NOMO-1 treated with DMSO at 0.1 percent for 48 hours (cell line): ENCODE data around the gene ADARB2.

Experiments
- DNase-seq: peaks from one replicate; lab custom pipeline; 2025; ENCODE audit not compliant: unreplicated experiment; lab: John Stamatoyannopoulos, UW

The ADARB2 gene

GRCh38 chr10:1200866-1201807, 536.2 kb downstream of the ADARB2 start:
- DNase-seq = no peak

- no peak for DNase-seq
Measured at GRCh38 chr10:1199897-1200721, 537.2 kb downstream of the ADARB2 start.

- no peak for DNase-seq
Measured at GRCh38 chr10:1199345-1199673, 538.0 kb downstream of the ADARB2 start.

DNA sequence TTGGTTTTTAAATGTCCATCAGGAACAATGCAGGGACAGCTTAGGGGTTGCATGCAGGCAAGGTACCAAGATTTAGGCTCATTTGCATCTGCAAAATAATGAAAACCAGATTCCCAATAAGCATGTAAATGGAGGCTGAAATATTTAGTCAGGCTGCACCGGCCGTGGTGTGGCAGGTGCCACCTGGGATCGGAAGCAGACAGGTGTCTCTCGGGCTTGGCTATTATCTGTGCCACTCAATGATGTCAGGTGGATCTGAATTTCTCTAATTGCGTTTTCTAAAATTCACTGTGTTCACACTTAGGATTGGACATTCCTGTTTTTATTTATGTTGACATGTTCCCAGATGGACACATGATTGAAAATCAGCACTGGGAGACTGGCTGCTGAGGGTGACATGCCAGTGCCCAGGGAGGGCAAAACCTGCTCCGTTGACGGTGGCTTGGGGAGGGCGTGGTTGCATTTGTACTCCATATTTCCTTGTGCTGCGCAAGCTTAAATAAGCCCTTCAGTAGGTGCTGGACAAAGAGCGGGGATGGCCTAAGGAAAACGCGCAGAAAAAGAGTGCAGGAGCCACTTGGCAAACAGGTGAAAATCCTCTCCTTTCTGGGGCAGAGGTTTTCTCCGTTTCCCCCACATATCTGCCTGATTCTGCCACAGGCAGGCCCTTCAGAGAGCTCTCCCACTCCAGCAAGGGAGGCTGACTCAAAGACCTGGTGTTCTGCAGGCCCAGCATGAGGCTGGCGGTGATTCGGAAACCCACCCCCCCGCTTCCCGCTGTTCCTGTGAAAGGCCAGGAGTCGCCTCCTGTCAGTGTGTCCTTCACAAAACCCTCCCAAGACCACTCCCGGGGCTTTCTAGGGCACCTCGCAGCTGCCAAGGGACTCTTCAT, 538.6 kb downstream of the ADARB2 start:
- DNase-seq = no peak

DNA sequence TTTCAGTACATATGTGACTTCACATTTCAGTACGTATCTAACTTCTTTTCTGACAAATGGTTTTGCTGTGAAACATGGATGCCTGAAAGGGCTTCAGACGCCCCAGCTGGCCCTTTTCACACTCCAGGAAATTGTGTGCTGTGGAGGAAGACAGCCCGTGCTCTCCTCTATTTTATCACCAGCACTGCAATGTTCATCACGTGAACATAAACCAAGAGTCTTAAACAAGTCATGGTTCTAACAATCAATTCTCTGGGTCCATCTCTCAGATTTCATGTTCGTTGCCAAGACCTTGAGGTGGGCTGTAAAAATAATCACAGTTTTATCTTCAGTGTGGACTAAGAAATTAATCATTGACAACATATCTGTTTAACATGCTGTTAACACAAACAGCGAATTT, 539.9 kb downstream of the ADARB2 start:
- DNase-seq = no peak

GRCh38 chr10:1196656-1197055, 540.7 kb downstream of the ADARB2 start:
- DNase-seq = no peak

GRCh38 chr10:1195828-1196227, 541.5 kb downstream of the ADARB2 start:
- DNase-seq = no peak

DNA sequence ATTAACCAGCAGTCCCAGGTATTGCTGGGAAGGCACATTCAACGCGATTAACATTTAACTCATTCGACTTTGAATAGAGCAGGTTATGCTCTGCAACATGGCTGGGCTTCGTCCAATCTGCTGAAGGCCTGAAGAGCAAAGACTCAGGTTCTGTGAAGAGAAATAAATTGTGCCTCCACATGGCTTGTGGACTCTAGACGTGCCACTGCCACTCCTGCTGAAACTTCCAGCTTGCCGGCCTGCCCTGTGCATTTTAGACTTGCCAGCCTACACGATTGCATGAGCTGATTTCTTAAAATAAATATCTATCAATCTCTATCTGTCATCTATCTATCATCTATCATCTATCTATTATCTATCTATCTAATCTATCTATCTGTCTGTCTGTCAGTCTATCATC, 543.2 kb downstream of the ADARB2 start:
- no peak for DNase-seq

GRCh38 chr10:1193561-1193960, 543.8 kb downstream of the ADARB2 start:
- DNase-seq = no peak

GRCh38 chr10:1191752-1192151, 545.6 kb downstream of the ADARB2 start:
- DNase-seq = no peak

GRCh38 chr10:1190791-1191490, 546.4 kb downstream of the ADARB2 start:
- no peak for DNase-seq

DNA sequence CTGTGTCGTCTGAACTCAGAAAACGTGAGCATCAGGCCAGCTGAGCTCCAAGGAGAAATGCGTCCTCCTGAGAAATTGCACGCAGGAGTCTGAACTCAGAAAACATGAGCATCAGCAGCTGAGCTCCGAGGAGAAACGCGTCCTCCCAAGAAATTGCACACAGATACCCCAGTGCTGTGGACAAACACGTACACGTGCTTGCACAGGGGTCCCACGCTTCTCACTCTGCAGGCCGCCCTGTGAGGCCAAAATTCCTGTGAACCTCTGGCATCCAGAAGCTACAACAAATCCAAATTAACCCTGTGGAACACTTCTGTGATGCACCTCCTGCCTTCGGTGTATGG, 547.3 kb downstream of the ADARB2 start:
- DNase-seq = no peak

DNA sequence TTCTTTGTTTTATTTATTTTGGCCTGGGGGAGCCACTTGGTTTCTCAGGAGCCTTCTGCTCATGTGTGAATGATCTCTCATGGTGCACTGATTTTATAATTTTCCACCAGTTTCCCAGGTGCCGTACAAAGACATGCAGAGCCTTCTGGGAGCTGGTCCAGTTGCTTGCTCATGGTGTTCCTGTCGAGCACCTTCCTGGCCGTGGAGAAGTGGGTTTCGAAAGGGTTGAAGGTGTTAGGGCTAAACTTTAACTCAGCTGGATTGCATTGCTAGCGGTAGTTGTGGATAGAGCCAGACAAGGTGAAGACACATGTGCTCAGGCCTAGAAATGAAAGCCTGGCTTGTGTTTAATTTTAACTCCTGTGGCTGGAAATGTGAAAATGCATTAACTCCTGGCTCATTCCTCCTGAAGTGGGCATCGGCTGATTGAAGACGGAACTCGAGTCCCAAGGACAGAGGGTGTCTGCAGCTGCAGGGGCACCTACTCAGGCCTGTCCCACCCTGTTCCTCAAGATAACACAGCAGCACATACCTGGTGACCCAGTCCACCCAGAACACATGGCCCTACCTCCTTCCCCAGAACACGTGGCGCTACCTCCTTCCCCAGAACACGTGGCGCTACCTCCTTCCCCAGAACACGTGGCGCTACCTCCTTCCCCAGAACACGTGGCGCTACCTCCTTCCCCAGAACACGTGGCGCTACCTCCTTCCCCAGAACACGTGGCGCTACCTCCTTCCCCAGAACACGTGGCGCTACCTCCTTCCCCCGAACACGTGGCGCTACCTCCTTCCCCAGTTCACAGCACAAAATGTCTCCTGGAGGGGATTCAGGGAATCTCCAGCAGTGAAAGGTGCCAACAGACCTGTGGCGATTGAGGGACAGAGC, 547.9 kb downstream of the ADARB2 start:
- no peak for DNase-seq

- DNase-seq = no peak
Measured at GRCh38 chr10:1188558-1189135, 548.7 kb downstream of the ADARB2 start.

DNA sequence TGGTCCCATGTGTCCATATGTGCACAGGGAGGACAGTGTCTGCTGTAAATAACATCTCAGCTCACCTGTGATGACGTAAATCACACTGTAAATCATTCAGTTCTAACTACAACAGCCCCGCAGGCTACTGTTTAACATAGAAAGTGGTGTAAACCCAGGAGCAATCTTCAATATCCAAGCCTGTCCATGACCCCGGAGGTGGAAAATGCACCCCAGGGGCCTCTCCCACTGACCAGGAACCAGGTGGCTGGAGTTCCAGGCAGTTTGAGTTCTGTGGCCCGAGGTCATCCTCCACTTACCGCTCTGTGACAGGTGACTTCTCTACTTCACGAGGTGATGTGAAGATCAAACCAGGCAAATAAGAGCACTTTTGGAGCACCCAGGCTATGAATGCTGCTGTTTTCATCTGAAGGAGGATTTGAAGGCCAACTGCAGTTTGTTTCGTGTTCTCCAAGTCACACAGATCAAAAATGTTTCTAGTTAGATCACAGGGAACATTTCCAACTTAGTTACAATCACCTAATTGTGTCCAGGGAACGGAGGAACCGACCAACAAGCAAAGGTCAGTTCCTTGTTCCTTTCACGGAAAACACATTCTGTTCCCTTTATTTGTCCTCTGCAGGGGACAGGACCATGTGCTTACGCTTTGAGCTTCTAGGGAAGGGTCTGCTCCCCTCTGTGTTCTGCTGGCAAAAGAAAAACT, 549.3 kb downstream of the ADARB2 start:
- no peak for DNase-seq

GRCh38 chr10:1187151-1187854, 550.0 kb downstream of the ADARB2 start:
- no peak for DNase-seq

DNA sequence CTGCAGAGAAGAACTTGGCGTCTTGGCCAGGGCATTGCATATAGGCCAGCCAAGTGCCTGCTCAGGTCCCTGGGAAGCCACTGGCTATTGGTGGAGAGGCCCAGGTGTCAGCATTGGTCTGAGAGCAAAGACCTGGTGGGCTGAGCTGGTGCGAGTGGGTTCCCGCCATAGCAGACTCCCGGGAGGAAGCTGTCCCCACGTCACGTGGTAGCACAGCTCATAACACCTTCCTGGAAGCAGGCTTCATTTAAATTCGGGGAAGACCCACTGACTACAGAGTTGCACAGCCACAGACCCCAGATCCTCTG, 550.7 kb downstream of the ADARB2 start:
- no peak for DNase-seq
